AG04449 (cell line): ENCODE results near the gene GNG5.

Experiments used
- CTCF ChIA-PET: fragments of 350-600 bp; formaldehyde crosslinking; extraction: SDS; loops from one replicate; lab custom pipeline; 2021; ENCODE audit warnings: antibody characterized with exemption; lab: Yijun Ruan, JAX
- POLR2A ChIA-PET: fragments of 400-600, 350-600 bp; formaldehyde crosslinking; extraction: SDS; loops from one replicate; lab custom pipeline; 2020; ENCODE audit warnings: antibody characterized with exemption, inconsistent platforms; lab: Yijun Ruan, JAX
- DNase-seq: peaks from one replicate; pipeline ENCODE4 v3.0.0-alpha.2; 2010; ENCODE audit warnings: low read depth, low spot score
- H3K4me3 ChIP-seq: 2 replicates; pipeline ENCODE4 v1.5.1; 2011; ENCODE audit warnings: low read depth, mild to moderate bottlenecking, control low read depth, low read length
- TF ChIP-seq, protein P1 (sequence below): IDR thresholded peaks from one replicate; pipeline ENCODE4 v1.5.1; 2011; ENCODE audit warnings: mild to moderate bottlenecking, moderate library complexity, low read length, control low read depth, inconsistent platforms; ENCODE audit not compliant: insufficient read depth; ENCODE audit errors: missing control alignments

GNG5 gene

GRCh38 chr1:84497631-84498275, 8.6 kb downstream of the GNG5 start:
- ChIA-PET POLR2A (no interaction called here), CTCF (interaction anchor here (1.3 kb wide), 1 partner anchor 122 kb away, joined by 5 read pairs; no protein-coding TSS in a partner anchor)
- TF ChIP-seq, protein P1, sequence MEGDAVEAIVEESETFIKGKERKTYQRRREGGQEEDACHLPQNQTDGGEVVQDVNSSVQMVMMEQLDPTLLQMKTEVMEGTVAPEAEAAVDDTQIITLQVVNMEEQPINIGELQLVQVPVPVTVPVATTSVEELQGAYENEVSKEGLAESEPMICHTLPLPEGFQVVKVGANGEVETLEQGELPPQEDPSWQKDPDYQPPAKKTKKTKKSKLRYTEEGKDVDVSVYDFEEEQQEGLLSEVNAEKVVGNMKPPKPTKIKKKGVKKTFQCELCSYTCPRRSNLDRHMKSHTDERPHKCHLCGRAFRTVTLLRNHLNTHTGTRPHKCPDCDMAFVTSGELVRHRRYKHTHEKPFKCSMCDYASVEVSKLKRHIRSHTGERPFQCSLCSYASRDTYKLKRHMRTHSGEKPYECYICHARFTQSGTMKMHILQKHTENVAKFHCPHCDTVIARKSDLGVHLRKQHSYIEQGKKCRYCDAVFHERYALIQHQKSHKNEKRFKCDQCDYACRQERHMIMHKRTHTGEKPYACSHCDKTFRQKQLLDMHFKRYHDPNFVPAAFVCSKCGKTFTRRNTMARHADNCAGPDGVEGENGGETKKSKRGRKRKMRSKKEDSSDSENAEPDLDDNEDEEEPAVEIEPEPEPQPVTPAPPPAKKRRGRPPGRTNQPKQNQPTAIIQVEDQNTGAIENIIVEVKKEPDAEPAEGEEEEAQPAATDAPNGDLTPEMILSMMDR: no peak
- H3K4me3 ChIP-seq: no peak overlapping the region
- no peak for DNase-seq

DNA sequence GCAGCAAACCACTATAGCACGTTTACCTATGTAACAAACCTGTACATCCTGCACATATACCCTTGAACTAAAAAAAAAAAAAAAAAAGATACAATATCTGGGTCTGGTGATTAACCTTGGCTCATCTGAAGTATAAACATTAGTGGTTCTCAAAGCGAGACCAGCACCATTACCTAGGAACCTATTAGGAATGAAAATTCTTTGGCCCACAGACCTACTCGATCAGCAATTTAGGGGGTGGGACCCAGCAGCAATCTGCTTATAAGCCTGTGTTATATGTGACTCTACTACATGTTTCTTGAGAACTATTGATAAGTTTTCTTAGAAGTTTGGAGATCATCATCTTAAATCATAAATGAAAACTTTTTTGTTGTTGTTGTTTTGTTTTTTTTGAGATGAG, 9.9 kb downstream of the GNG5 start:
- DNase-seq: no peak
- TF ChIP-seq, protein P1: no peak
- ChIA-PET CTCF (interaction anchor here (0.9 kb wide), 1 partner anchor 355 kb away, joined by 3 read pairs; no protein-coding TSS in a partner anchor), POLR2A (interaction anchor here (1.7 kb wide), 1 partner anchor 10 kb away, joined by 5 read pairs; the partner anchor contains the start of genes GNG5 and SPATA1)
- H3K4me3 ChIP-seq: no peak overlapping the region

GRCh38 chr1:84493747-84494146, 12.6 kb downstream of the GNG5 start:
- H3K4me3 ChIP-seq: no peak overlapping the region
- no peak for DNase-seq
- TF ChIP-seq, protein P1: no peak
- ChIA-PET POLR2A (no interaction called here), CTCF (interaction anchor here (1.0 to 1.2 kb wide), 2 partner anchors 260 to 279 kb away, joined by 3 to 4 read pairs; no protein-coding TSS in a partner anchor)

DNA sequence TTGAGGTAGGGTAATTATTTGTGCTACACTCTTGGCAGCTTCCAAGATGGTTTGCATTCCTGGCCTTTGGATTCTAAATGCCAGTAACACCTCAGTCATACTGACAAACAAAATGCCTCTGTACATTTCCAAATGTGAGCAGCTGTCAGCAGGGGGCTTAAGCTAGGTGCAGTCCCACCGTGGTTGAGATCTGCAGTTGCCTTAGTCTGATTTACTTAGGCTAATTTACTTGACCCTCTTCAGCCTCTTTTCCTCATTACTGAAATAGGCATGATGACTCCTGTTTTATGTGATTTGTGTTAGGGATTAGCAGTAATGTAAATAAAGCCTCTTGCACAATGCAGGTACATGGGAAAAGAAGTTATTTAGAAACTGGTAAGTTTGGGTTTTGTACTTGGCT, 13.7 kb downstream of the GNG5 start:
- CTCF ChIA-PET: interaction anchor here (0.7 kb wide), 2 partner anchors 8 to 40 kb away, joined by 3 read pairs; no protein-coding TSS in a partner anchor
- TF ChIP-seq, protein P1: no peak
- H3K4me3 ChIP-seq: no peak overlapping the region
- DNase-seq: no peak
- POLR2A ChIA-PET: no interaction called here

- ChIA-PET POLR2A (no interaction called here), CTCF (interaction anchor here (0.7 to 1.4 kb wide), 3 partner anchors 9 to 131 kb away, joined by 3 to 6 read pairs (median 5); no protein-coding TSS in a partner anchor)
- TF ChIP-seq, protein P1: no peak
- H3K4me3 ChIP-seq: no peak overlapping the region
- no peak for DNase-seq
These were observed 16.6 kb downstream of the GNG5 start for GRCh38 chr1:84489766-84490165.

DNA sequence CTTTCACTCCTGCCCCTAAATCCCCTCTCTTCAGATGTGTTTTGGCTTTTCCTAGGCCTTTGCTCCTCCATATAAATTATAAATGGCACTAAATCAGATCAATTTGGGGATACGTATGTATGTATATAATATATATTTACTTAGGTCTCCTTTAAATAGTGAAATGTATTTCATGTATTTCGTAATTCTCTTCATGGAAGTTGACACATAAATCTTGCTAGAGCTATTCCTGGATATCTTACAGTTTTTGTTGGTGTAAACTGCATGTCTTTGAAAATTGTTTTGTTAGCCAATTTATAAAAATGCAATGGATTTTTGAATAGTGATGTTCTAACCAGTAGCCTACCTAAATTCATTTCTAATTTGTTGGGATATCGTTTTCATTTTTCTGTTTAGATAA, 18.3 kb downstream of the GNG5 start:
- ChIA-PET POLR2A (no interaction called here), CTCF (no interaction called here)
- TF ChIP-seq, protein P1: no peak
- no peak for DNase-seq
- H3K4me3 ChIP-seq: no peak overlapping the region
